Epithelial cell of proximal tubule (primary cell): ENCODE data around the gene TRMT61B. TPM values are rescaled to one million over a fixed set of nuclear protein-coding genes. Genes with fewer than 3 reads are reported as not detected.
A peak's percentile ranks its signal among the peaks of the same experiment; 100 is the strongest.

Experiments
- DNase-seq: peaks from one replicate; pipeline ENCODE4 v3.0.0-alpha.2; 2011; ENCODE audit warnings: low read depth
- H3K4me3 ChIP-seq: 2 replicates; pipeline ENCODE4 v1.5.1; 2011; ENCODE audit warnings: low read depth, mild to moderate bottlenecking, low read length
- total RNA-seq: library from RNA; depleted of rRNA; stranded (reverse); fragments of >200 nt; gene quantifications from 2 replicates; pipeline ENCODE4 v1.2.3, GENCODE V29; 2015
- TF ChIP-seq, protein P1 (sequence below): conservative IDR thresholded peaks from 2 replicates; pipeline ENCODE4 v1.5.1; 2012; ENCODE audit warnings: low read depth, mild to moderate bottlenecking, low read length

Gene TRMT61B
- total RNA-seq, 1 donor from 2014 or later, result 10.5 TPM

DNA sequence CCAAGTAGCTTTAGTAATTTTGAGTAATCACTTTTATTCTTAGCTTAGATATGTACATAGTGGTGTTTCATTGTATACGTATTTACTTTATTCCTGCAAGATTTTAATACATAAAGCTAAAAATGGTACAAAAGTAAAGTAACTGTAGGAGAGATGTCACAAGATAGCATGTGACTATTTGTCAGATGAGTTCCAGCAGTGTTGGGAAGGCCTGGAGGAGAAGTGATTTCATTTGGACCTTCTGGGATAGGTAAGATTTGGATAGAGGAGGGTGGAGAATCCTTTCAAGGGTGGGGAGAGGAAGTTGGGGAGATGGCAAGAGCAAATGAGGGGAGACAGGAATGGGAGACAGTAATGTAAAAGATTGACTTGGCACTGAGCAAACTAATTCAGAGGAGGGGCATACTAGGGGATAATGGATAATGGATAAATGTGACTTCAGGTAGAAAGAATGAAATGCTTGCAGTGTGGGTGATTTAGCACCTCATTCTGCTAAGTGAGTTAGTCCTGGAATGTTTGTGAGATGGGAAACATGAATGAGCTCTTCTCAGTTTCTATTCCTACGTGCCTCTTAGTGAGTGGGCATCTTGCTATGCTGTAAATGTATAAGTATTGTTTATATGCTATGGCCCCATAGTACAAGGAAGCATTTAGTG is 34.8 kb upstream of the TRMT61B start:
- peak; percentile 75 for DNase-seq
- no peak overlapping the region for H3K4me3 ChIP-seq
- TF ChIP-seq, protein P1, sequence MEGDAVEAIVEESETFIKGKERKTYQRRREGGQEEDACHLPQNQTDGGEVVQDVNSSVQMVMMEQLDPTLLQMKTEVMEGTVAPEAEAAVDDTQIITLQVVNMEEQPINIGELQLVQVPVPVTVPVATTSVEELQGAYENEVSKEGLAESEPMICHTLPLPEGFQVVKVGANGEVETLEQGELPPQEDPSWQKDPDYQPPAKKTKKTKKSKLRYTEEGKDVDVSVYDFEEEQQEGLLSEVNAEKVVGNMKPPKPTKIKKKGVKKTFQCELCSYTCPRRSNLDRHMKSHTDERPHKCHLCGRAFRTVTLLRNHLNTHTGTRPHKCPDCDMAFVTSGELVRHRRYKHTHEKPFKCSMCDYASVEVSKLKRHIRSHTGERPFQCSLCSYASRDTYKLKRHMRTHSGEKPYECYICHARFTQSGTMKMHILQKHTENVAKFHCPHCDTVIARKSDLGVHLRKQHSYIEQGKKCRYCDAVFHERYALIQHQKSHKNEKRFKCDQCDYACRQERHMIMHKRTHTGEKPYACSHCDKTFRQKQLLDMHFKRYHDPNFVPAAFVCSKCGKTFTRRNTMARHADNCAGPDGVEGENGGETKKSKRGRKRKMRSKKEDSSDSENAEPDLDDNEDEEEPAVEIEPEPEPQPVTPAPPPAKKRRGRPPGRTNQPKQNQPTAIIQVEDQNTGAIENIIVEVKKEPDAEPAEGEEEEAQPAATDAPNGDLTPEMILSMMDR, result no peak

DNA sequence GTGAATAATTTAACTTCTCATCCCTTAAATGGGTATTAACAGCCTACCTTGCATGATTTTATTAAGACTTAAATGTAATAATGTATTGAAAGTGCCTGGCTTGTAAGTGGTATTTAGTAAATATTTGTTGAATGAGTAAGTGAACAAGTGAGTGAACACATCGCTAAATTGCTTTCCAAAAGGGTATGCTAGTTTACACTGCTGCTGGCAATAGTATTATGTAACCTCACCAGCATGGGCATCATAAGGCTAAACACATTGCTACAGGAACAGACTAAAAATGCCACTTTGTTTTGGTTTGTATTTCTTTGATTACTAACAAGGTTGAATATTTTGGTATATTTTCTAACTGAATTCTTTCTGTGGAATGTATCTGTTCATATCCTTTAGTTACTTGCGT is 34.2 kb upstream of the TRMT61B start:
- no peak overlapping the region for H3K4me3 ChIP-seq
- TF ChIP-seq, protein P1, result no peak
- peak; percentile 76 for DNase-seq

DNA sequence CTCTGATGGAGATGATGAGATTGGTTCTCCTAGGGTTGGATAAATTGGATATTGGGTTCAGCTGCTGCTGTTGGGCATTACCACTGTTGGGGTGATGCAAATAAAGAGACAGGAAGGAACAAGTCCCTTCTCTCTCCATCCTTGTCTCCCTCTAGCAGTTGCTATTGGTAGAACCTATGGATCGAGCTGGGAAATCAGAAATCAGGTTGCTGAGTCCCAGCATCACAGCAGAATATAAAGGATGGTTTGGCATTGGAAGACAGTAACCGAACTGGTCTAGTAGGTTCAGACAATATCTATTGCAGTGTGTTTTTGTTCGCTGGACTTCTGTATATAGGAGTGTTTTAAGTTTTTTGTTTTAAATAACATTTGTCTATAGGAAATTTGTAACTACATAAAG is 32.5 kb upstream of the TRMT61B start:
- H3K4me3 ChIP-seq, result no peak overlapping the region
- no peak for DNase-seq
- TF ChIP-seq, protein P1, result no peak

DNA sequence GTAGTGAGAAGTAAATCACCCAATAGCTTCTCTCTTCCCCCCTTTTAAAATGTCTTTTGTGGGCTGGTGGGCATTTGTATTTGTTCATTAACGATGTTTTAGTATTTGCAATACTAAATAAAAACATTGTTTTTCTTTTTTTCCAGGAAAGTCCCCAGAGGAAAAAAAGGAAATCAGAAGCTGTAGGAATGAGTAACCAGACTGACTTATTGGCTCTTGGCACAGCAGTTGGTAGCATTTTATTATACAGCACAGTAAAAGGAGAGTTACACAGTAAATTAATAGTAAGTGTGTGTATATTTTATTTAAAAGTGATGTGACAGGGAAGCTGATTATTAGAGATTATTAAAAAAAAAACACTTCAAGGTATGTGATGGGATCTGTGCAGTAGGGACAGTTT is 31.7 kb upstream of the TRMT61B start:
- no peak overlapping the region for H3K4me3 ChIP-seq
- TF ChIP-seq, protein P1, result no peak
- no peak for DNase-seq

DNA sequence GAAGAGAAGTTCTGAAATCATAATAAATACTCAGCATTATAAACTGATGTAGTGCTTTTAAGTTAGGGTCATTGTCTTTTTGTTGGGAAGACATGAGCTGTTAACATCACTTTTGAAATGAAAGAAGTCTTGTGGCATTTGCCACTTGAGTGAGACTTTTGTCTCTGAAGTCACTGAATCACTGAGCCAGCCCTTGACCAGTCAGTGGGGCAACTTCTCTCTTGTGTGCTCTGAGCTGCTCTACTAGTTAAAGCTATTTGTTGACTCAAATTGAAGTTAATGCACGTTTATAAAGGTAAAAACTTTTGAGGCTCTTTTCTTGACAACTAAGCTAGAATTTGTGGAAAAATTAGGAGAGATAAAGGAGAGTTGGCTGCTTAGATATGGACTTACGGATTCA is 31.1 kb upstream of the TRMT61B start:
- TF ChIP-seq, protein P1, result no peak
- DNase-seq, result no peak
- H3K4me3 ChIP-seq, result no peak overlapping the region

DNA sequence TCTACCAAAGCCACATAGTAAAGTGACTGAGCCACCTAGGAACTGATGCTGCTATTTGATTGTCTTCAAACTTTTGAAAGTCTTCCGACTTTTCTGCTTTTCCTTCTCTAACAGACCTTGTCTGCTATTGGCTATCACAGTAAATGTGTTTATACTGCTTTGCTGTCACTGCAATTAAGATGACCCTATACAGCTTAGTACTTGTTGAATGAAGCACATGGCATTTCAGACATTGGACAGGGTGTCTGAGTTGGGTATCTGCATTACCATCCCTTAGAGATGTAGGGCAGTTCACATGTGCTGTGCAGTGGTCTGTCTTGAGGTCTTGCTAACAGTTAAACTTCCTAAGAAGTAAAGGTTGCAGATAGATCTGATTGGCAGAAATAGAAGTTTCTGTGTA is 27.9 kb upstream of the TRMT61B start:
- DNase-seq, result no peak
- TF ChIP-seq, protein P1, result no peak

DNA sequence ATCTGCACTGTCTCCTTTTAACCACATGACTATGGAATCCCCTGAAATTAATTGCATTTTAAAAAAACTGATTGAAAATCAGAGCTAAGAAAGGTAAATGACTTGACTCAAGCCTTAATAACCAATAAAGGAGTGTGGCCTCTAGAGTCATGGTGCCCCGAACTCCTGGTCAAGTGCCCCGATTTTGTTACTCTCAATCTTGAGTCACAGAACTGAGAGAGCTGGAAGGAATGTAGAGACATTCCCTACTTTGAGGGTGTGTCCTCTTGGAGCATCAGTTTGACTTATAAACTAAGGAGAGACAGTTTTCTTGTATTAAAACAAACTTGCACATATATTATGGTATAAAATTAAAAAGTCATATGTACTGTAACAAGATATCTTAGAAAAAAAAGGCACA is 26.8 kb upstream of the TRMT61B start:
- TF ChIP-seq, protein P1, result no peak
- DNase-seq, result peak; percentile 35
- no peak overlapping the region for H3K4me3 ChIP-seq

More for the DNA sequence above, 27.9 kb upstream of the TRMT61B start:
- no peak overlapping the region for H3K4me3 ChIP-seq
